GM12878 (cell line): ENCODE data around the gene MLLT3. TPM values are rescaled to one million over a fixed set of nuclear protein-coding genes. Genes with fewer than 3 reads are reported as not detected.

Source experiments
- ATAC-seq: fragments of 200-7000 bp; cut with Tn5 transposase; 3 replicates; pipeline ENCODE4 v1.9.1; 2020; ENCODE audit warnings: mild to moderate bottlenecking, moderate library complexity
- BruUV-seq: library from RNA; stranded (reverse); fragments of 400-500 nt; replicated peaks from 2 replicates; lab custom pipeline; 2021; lab: Mats Ljungman, UMichigan
- CTCF ChIA-PET: fragments of 300-600 bp; sonication (Branson Sonifier 250); formaldehyde crosslinking; extraction: SDS; loops from one replicate; lab custom pipeline; 2021; ENCODE audit warnings: inconsistent platforms; lab: Yijun Ruan, JAX
- POLR2A ChIA-PET: fragments of 350-600 bp; formaldehyde crosslinking; extraction: SDS; loops from one replicate; lab custom pipeline; 2021; ENCODE audit warnings: inconsistent platforms; lab: Charles Lee
- RAD21 ChIA-PET: fragments of 300-600 bp; sonication (Branson Sonifier 250); formaldehyde crosslinking; loops from one replicate; lab custom pipeline; 2023; ENCODE audit warnings: antibody characterized with exemption; ENCODE audit not compliant: unreplicated experiment; lab: Charles Lee
- SMC1A ChIA-PET: fragments of 300-600 bp; sonication (Branson Sonifier 250); formaldehyde crosslinking; loops from one replicate; lab custom pipeline; 2023; ENCODE audit not compliant: unreplicated experiment, uncharacterized antibody; lab: Charles Lee
- DNase-seq: peaks from one replicate; pipeline ENCODE4 v3.0.0-alpha.2; 2011; ENCODE audit warnings: low read depth, low spot score
- FAIRE-seq: peaks from 3 replicates; lab custom pipeline; 2011; peaks lifted over from hg19 to GRCh38; lab: Jason Lieb, UNC
- H2AFZ ChIP-seq: 2 replicates; pipeline ENCODE4 v1.6.0; 2011; ENCODE audit warnings: low read depth, low read length, control low read depth; ENCODE audit not compliant: control insufficient read depth
- H3K27ac ChIP-seq: 2 replicates; pipeline ENCODE4 v1.5.1; 2011; ENCODE audit warnings: control low read depth; ENCODE audit not compliant: control insufficient read depth, insufficient read depth
- H3K27me3 ChIP-seq, 2 experiments: replicated peaks in 1 of 2; 2 replicates each; pipeline versions ENCODE4 v1.6.0 to v1.6.1; 2011; ENCODE audit warnings: low read length in 1 of 2; ENCODE audit not compliant: control insufficient read depth in 2 of 2, insufficient read depth in 2 of 2
- H3K36me3 ChIP-seq, 2 experiments: 2 replicates each; pipeline ENCODE4 v1.5.1; 2011; ENCODE audit warnings: low read length in 1 of 2; ENCODE audit not compliant: control insufficient read depth in 2 of 2, insufficient read depth in 2 of 2
- H3K4me1 ChIP-seq: 2 replicates; pipeline ENCODE4 v1.6.1; 2011; ENCODE audit warnings: mild to moderate bottlenecking, low read length, moderate library complexity, mixed read lengths; ENCODE audit not compliant: control insufficient read depth, insufficient read depth
- H3K4me2 ChIP-seq: 2 replicates; pipeline ENCODE4 v1.6.0; 2011; ENCODE audit warnings: control low read depth; ENCODE audit not compliant: control insufficient read depth, insufficient read depth
- H3K4me3 ChIP-seq: fragments of 200-600 bp; sonication (generic); 2 replicates; pipeline ENCODE4 v1.5.1; 2016
- H3K79me2 ChIP-seq: 2 replicates; pipeline ENCODE4 v1.6.0; 2011; ENCODE audit warnings: low read length; ENCODE audit not compliant: control insufficient read depth, insufficient read depth
- H3K9ac ChIP-seq: 2 replicates; pipeline ENCODE4 v1.8.0; 2011; ENCODE audit warnings: low read length, control low read depth, mixed read lengths; ENCODE audit not compliant: control insufficient read depth, insufficient read depth
- H3K9me3 ChIP-seq: replicated peaks from 3 replicates; pipeline ENCODE4 v1.5.1; 2011; ENCODE audit warnings: mild to moderate bottlenecking, low read length; ENCODE audit not compliant: control insufficient read depth, insufficient read depth
- H4K20me1 ChIP-seq: 2 replicates; pipeline ENCODE4 v1.6.0; 2011; ENCODE audit not compliant: control insufficient read depth, insufficient read depth
- CREM ChIP-seq: IDR thresholded peaks from 2 replicates; pipeline ENCODE4 v1.6.1; 2014; ENCODE audit warnings: antibody characterized with exemption, low read depth
- E2F4 ChIP-seq: IDR thresholded peaks from 2 replicates; pipeline ENCODE4 v1.6.1; 2012; ENCODE audit warnings: low read depth, low read length, improper control_type of control experiment
- FOS ChIP-seq: IDR thresholded peaks from 3 replicates; pipeline ENCODE4 v1.6.1; 2011; ENCODE audit warnings: borderline replicate concordance; ENCODE audit not compliant: insufficient read length; ENCODE audit errors: extremely low read depth
- HCFC1 ChIP-seq: fragments of 150-350 bp; IDR thresholded peaks from 2 replicates; pipeline ENCODE4 v1.6.1; 2014; ENCODE audit warnings: low read length
- IKZF2 ChIP-seq, 2 experiments: fragments of 450-650 bp; IDR thresholded peaks; 2 replicates each; pipeline ENCODE4 v1.6.1; 2017; ENCODE audit warnings: mild to moderate bottlenecking in 2 of 2, moderate library complexity in 2 of 2
- MEF2B ChIP-seq: fragments of 450-650 bp; IDR thresholded peaks from 2 replicates; pipeline ENCODE4 v1.6.1; 2018; ENCODE audit warnings: mild to moderate bottlenecking, moderate library complexity; ENCODE audit not compliant: partially characterized antibody, poor library complexity, severe bottlenecking
- MLLT1 ChIP-seq: fragments of 450-650 bp; IDR thresholded peaks from 2 replicates; pipeline ENCODE4 v1.6.1; 2016; ENCODE audit warnings: mild to moderate bottlenecking
- PML ChIP-seq: IDR thresholded peaks from 2 replicates; pipeline ENCODE4 v1.6.1; 2012; ENCODE audit warnings: low read length, inconsistent platforms
- RAD21 ChIP-seq: IDR thresholded peaks from 2 replicates; pipeline ENCODE4 v1.6.1; 2011; ENCODE audit warnings: mild to moderate bottlenecking, low read depth, low read length, moderate library complexity; ENCODE audit not compliant: insufficient read depth
- ZNF592 ChIP-seq: fragments of 450-650 bp; IDR thresholded peaks from 2 replicates; pipeline ENCODE4 v1.6.1; 2017; ENCODE audit warnings: mild to moderate bottlenecking, moderate library complexity
- WGBS: methylation state at CpG from one replicate; pipeline ENCODE4 v1.1.6; 2016; ENCODE audit warnings: low lambda C conversion rate; ENCODE audit not compliant: insufficient replicate concordance, insufficient coverage; ENCODE audit errors: missing lambda C conversion rate; 5-methylcytosine and 5-hydroxymethylcytosine counted together
- in situ Hi-C: fragments of 300-500 bp; cut with MboI; formaldehyde crosslinking; loops from 9 replicates; pipeline ENCODE4 v1.14.3; 2018; ENCODE audit warnings: mixed read lengths
- intact Hi-C: fragments of 100-400 bp; cut with micrococcal nuclease; formaldehyde crosslinking; loops from one replicate; pipeline ENCODE4 v1.14.2; 2022; ENCODE audit not compliant: unreplicated experiment
- polyA plus RNA-seq, 11 experiments: library from polyadenylated mRNA; depleted of rRNA in 4 of 11; unstranded in 6 of 11; stranded (reverse) in 5 of 11; fragments of >200 nt; fragmentation: Nextera tagmentation in 4 of 11; fragmentation: Illumina TruSeq in 1 of 11; extraction: Ambion mirVana in 4 of 11; extraction: Trizol in 1 of 11; gene quantifications; 1 replicate in 1 of 11; 2 replicates in 10 of 11; pipeline versions ENCODE4 v1.2.1 to v1.2.3, GENCODE V29; 2011 to 2016; ENCODE audit warnings: inconsistent platforms in 2 of 11, missing spikeins in 2 of 11, low read depth in 1 of 11
- total RNA-seq, 4 experiments: library from RNA; depleted of rRNA in 3 of 4; stranded (reverse); fragments of >200 nt in 3 of 4; fragmentation: Illumina TruSeq in 1 of 4; extraction: Trizol in 1 of 4; gene quantifications; 2 replicates each; pipeline versions ENCODE4 v1.2.1 to v1.2.3, GENCODE V29; 2013 to 2021

Gene MLLT3
- total and polyA plus RNA-seq, 10 of the 15 experiments (the other 5 are each of a cell fraction or from before 2014, with no cell fraction given), result 17.7 to 72.3 (median 35.6) TPM

GRCh38 chr9:20623748-20624124 is 1.4 kb upstream of the MLLT3 start (continued):
- no peak for TF ChIP-seq ZNF592
- TF ChIP-seq, all 136 proteins: peak for 15

- ChIA-PET CTCF (interaction anchor here (0.5 to 7.8 kb wide), 29 partner anchors 9 to 489 kb away, joined by 3 to 114 read pairs (median 5); partner anchors contain the start of gene FOCAD), RAD21 (interaction anchor here (0.7 to 7.4 kb wide), 49 partner anchors 11 to 698 kb away, joined by 3 to 104 read pairs (median 6); partner anchors contain the start of gene FOCAD), POLR2A (interaction anchor here (0.6 to 3.6 kb wide), 18 partner anchors 12 to 398 kb away, joined by 3 to 39 read pairs (median 6); partner anchors contain the start of gene FOCAD), SMC1A (interaction anchor here (0.9 to 6.9 kb wide), 43 partner anchors 10 to 488 kb away, joined by 3 to 80 read pairs (median 4); no protein-coding TSS in a partner anchor)
- peak; percentile 36 for ATAC-seq
- BruUV-seq, result TSS peak; percentile 82
- FAIRE-seq, result no peak
- WGBS, result 2% methylated on average over 40 of the region's 40 CpGs
- H3K9me3 ChIP-seq, result no peaks in the 10 kb centered on the region
- H3K4me3 ChIP-seq, result peak overlapping the region; percentile 87
- peaks cover 40% of the 10 kb centered on the region for H3K79me2 ChIP-seq
- H3K36me3 ChIP-seq, result no peaks in the 10 kb centered on the region; a peak in 1 of 4 replicates
- no peak for DNase-seq
- H3K27me3 ChIP-seq, result no peaks in the 10 kb centered on the region
- peak overlapping the region; percentile 99 for H3K4me2 ChIP-seq
- H3K4me1 ChIP-seq, result no peaks in the 10 kb centered on the region
- in situ Hi-C loops (no loop called here), intact Hi-C loops (loop anchor here (2.0 to 5.0 kb wide), 7 partner anchors 41 to 696 kb away; no protein-coding TSS in a partner anchor)
- peak overlapping the region; percentile 81 for H3K9ac ChIP-seq
- H3K27ac ChIP-seq, result peak overlapping the region; percentile 80
- H4K20me1 ChIP-seq, result no peaks in the 10 kb centered on the region
- H2AFZ ChIP-seq, result peak overlapping the region; percentile 87
- TF ChIP-seq IKZF2 (IDR thresholded peaks at IDR 0.05), result 0 out of 4 replicates have a peak, but pooled peaks of 1 of the 2 experiments have one; percentile 34
- TF ChIP-seq HCFC1, result 0 out of 2 replicates have a peak, but pooled peaks have one; percentile 25
- TF ChIP-seq E2F4, result 0 out of 2 replicates have a peak, but pooled peaks have one; percentile 33
- no peak for TF ChIP-seq FOS
- TF ChIP-seq CREM, result no peak
- peak; percentile 48 for TF ChIP-seq MEF2B
- TF ChIP-seq RAD21, result peak; percentile 32
- TF ChIP-seq MLLT1, result 0 out of 2 replicates have a peak, but pooled peaks have one; percentile 18
- TF ChIP-seq PML, result no peak
These were observed 885 bp upstream of the MLLT3 start for GRCh38 chr9:20623021-20623747.
